GM21515 (cell line): Measurements from ENCODE around the gene THAP4.
"Not testable (repeated sequence)": the region's sequence is repeated elsewhere in the genome, so short reads cannot be mapped to it uniquely, and the experiment has no call there.

Experiments used
- ATAC-seq: cut with Tn5 transposase; IDR thresholded peaks from one replicate; pipeline ENCODE4 v1.9.1; 2021; ENCODE audit not compliant: unreplicated experiment

The THAP4 gene

DNA sequence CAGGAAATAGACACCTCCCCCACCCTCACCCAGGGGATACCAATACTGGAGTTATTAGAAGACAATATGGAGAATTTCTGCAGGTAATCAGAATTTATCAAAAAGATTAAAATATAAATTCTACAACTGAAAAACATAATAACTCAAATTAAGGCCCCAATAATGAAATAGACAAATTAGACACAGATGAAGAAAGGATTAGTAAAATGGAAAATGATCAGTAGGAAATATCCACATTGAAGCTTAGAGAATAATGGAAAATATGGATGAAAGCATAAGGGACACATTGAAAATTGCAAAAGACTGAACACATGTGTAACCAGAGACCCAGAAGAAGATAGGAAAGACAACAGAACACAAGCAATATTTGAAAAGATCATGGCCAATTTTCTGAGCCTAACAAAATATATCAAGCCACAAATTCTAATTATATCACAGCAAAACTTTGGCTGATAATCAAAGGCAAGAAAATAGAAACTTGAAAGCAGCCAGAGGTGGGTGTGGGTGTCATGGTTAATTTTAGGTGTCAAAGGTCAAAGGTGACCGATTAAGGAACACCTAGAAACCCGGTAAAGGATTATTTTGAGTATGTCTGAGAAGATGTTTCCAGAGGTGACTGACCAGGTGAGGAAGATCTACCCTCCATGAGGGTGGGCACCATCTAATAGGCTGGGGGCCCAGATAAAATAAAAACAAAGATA lies 50.2 kb downstream of the THAP4 start:
- ATAC-seq, result no peak

DNA sequence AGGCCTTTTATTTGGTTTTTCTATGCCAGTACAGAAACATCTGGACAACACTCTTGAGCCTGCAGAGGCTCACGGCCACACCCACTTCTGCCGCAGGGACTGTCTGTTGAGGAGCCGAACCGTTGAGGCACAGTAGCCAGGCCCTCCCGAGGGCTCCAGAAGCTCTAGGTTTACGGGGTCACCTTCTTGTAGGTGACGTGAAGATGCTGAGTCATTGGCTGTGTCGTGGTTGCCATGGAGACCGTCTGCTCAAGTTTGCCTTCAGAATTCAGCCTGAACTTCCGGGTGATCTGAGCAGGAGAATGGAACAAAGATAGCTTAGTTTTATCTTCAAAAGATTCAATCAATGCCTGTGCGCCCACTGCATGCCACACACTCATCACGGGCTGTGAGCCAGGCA lies 52.5 kb downstream of the THAP4 start:
- ATAC-seq, result no peak

DNA sequence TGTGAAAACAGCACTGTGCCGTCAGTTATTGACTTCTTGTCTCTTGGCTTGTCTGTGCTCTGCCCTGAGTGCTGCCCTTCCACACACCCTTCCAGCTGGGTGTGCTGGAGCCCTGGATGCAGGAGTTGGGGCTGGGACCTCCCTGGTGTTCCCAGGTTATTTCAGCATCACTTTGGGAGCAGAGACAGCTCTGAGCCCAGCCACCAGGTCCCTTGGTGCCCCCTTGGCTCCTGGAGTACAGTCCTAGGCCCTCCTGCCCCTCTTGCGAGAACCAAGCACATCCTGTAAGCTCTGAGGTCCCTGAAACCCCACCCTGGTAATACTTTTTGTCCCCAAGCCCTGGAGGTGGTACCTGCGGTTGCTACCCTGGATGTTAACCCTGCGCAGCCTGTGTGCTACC lies 54.2 kb downstream of the THAP4 start:
- ATAC-seq, result no peak

DNA sequence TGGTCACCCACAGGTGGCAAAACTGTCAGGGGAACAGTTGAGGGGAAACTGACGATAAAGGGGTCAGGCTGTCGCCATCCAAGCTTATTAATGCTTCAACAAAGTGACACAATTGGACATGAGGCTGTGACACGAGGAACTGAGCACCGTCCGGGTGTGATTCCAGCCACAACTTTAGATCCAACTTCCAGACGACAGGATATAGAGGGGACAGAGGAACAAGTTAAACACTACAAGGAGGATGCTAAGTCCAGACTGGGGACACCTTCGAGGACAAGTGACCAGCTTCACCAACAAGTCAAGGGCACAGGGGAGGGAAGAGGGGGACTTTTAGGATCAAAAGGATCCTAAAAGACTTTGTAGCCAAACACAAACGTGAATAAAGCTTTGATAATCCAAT lies 54.6 kb downstream of the THAP4 start:
- no peak for ATAC-seq

DNA sequence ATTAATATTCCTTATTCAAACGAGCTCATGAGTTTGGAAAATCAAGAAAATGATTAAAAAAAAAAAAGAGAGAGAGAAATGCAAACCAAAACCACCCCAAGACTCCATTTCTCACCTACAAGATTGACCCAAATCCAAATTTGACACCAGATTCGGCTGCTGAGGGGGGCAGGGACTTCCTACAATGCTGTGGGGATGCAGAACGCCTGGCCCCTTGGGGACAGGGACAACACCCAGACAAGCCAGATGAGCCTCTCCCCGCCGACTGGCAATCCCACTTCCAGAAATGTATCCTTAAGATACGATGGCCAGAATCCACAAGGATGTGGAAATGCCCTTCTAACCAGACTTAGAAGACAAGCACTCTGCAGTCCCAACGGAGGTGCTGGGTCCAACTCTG lies 57.7 kb downstream of the THAP4 start:
- ATAC-seq, result no peak

DNA sequence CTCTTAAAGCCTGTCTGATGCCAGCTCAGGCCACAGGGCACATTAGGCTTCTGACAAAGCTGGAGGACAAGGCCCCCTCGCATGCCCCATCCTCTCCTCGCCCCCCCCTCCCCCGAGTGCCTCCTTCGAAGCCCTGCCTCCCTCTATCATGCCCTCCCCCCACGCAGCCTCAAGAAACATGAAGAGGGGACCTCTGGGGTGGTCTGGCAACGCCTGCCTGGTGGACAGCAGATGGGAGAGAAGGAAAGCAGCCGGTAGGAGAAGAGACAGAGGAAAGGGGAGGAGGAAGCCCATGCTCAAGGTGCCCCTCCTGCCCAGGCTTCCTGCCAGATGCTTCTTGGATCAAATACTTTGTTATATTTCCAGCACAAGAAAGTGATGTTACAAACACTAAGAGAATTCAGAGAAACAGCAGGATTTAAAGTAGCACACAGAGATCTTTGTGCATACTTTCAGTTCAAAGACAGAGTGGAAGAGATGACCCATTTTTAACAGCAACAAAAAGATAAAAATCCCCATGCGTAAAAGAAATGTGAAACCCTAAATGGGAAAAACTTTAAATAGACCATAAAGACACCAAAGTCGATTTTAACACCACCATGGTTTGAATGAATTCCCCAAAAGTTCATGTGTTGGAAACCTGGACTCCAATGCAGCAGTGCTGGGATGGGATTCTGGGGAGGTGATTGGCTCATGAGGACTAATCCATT lies 59.4 kb downstream of the THAP4 start:
- no peak for ATAC-seq

DNA sequence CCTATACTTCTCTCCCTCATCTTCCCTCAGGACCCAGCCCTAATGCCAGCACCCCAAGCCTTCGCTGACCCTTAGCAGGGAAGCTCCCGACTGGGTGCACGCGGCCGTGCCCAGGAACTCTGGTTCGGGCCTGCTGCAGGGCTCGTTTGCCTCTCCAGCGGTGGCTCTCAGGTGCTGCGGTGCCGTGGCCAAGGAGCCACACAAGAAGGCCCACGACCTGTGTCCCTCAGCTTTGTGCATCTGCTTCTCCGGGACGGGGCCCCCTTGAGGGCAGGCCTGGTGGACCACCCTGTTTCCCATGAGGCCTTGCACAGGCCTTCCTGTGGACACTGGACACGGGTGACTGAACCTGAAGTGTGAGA lies 60.7 kb downstream of the THAP4 start:
- no peak for ATAC-seq

DNA sequence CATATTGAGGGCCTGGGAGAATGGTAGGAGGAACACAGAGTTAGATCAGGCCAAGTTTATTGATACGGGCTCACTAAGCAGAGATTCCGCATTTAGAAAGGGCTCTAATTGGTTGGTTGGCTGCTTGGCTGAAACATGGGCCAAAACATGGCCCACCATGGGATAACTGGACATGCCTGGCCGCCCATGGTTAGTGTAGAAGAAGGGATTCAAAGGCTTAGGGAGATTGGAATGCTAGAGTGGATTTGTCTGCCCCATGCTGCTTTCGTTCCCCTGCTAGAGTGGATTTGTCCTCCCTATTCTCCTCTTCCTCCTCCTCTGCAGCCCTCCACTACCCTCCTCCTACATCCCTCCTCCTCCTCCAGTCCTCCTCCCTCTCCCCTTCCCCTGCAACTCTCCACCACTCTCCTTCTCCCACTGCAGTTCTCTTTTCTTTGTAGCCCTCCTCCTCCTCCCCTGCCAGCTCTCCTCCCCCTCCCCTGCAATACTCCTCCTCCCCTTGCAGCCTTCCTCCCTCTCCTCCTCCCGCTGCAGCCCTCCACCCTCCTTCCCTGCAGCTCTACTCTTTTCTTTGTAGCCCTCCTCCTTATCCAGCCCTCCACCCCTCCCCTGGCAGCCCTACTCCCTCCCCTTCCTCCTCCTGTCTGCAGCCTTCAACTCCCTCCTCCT lies 61.2 kb downstream of the THAP4 start:
- no peak for ATAC-seq

DNA sequence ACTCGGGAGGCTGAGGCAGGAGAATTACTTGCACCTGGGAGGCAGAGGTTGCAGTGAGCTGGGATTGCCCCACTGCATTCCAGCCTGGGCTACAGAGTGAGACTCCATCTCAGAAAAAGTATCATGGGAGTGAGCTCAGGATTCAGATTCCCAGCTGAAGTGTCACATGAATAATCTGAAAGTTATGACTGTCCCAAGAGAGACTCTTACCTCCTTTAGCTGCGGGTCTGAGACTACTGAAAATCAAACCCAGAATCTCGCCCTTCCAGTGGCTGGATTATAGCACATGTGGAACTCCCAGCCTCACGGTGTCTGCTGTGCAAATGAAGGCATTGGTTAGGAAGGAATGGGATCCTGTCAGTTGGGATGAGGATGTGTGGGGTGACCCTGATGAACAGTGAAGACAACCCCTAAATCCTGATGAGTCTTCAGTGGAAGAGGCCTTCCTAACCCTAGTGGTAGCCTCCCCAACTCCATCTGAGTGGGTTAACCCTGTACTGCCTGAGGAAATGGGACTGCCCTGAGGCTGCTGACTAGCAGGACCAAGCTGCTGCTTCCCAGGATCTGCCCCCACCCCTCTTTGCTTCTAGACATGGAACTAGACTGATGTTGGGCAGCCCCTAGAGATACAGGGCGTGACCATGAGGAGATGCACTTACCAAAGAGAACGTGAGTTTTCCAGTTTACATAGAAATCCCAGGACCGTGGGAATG lies 61.9 kb downstream of the THAP4 start:
- ATAC-seq, result no peak

DNA sequence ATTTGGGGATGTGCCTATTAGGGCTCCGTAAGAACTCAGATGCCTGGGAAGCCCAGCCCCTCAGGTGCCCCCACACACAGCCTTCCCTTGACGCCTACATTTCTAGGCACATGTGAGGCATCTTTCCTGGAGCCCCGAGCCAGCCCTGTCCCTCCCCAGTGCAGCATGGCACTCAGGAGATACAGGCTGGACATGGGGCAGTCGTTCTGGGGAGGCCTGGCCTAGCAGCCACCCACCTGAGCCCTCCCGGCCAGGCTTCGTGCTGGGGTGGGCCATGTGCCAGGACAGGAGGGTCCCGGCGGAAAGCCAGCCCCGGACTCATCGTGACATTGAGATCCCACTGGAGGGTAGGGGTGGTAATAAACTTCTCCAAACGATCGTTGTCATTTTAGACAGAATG lies 63.2 kb downstream of the THAP4 start:
- no peak for ATAC-seq

DNA sequence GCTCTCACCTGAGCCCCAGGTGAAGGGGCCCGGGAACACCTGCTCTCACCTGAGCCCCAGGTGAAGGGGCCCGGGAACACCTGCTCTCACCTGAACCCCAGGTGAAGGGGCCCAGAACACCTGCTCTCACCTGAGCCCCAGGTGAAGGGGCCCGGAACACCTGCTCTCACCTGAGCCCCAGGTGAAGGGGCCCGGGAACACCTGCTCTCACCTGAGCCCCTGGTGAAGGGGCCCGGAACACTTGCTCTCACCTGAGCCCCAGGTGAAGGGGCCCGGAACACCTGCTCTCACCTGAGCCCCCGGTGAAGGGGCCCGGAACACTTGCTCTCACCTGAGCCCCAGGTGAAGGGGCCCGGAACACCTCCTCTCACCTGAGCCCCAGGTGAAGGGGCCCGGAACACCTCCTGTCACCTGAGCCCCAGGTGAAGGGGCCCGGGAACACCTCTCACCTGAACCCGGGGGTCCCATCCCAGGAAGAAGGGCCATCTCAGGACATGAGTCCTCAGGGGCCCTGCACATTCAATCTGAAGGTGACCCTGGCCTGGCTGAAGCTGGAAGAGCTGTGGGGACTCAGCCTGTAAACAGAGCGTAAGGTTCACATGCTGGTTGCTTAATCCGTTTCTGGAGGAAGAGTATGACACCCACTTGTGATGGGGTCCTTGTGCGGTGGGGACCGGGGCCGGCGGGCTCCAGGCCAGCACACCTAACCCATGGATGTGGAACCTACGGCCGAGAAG lies 63.9 kb downstream of the THAP4 start:
- not testable (repeated sequence) for ATAC-seq

DNA sequence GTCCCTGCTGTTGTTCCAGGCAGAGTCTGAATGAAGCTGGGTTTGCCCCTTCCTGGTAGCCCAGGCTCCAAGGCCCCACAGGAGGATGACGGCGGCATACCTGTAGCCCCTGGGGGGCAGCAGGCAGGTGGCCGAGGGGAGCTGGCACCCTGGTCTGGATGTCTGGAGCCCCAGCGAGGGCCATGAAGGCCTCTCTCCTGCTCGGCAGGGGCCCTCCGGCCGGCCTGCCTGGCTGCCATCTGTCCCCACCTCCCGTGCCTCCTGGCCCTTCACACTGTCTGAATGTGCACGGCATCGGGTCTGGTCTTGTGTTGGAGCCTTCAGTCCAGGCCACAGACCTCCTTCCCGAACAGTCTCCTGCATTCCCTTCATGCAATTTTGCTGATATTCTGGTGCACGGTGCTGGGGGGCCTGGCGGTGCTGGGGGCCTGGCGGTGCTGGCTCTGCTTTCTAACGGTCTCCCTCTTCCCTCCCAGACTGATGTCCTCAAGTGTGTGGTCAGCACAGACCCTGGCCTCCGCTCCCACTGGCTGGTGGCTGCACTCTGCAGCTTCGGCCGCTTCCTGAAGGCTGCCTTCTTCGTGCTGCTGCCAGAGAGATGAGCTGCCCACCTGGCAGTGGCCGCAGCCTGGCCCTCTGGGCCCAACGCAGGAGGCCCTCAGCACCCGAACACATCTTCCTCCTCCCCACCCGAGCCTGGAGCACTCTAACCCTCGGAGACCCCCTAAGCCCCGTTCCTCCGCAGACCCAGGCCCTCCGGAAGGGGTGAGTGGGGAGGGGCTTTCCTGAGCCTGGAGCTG lies 64.9 kb downstream of the THAP4 start:
- no peak for ATAC-seq

DNA sequence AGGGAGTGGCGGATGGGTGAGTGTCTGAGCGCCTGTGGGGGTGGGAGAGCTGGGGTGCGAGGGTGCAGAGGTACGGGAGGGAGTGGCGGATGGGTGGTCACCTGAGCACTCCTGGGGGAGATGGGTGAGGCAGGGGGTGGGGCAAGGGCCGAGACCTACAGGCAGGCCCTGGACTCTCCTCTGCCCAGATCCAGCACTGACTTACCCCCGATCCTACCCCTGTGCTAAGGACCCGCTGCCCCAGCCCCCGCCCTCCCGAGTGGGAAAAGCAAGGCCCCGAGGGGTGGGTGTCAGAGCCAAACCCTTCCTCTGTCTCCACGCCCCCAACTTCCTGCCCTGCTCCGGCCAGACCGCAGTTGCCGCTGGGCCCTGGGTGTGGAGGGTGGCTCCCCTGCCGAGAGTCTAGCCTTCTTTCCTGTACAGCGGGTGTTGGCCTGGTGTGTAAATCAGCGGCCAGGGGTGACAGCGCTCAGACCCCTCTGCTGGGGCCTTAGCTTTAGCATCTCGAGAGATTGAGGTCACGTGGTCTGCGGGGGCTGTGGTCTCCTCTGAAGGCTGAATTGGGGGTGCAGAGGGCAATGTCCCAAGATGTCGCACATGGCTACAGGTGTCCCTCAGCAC lies 65.9 kb downstream of the THAP4 start:
- no peak for ATAC-seq

DNA sequence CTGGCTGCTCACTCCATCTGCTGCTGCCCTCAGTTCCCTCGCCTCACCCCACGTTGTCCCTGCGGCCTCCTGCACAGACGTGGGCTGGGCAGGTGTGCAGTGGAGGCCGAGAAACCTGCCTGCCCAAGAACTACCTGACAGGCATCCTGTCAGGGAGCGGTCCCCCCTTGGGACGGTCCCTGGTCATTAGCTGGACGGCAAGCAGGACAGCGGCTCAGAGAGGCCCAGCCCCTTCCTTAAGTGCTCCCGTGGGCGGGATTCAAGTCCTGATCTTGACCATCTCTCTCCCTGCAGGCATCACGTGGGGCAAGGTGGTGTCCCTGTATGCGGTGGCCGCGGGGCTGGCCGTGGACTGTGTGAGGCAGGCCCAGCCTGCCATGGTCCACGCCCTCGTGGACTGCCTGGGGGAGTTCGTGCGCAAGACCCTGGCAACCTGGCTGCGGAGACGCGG lies 67.1 kb downstream of the THAP4 start:
- no peak for ATAC-seq

DNA sequence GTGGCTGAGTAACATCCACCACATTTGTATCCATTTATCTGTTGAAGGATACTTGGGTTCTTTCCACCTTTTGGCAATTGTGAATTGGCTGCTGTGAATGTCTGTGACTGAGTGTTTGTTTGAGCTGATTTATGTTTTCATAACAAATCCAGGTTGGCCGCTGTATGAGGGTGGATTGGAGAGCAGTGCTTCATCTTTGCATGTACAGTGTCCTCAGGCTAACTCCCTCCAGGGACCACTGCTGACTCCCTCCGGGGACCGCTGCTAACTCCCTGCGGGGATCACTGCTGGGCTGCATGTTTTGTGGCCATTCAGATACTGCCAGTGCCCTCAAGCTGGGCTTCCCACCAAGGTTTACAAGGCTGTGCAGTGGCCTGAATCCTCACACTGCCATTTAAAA lies 68.2 kb downstream of the THAP4 start:
- no peak for ATAC-seq

DNA sequence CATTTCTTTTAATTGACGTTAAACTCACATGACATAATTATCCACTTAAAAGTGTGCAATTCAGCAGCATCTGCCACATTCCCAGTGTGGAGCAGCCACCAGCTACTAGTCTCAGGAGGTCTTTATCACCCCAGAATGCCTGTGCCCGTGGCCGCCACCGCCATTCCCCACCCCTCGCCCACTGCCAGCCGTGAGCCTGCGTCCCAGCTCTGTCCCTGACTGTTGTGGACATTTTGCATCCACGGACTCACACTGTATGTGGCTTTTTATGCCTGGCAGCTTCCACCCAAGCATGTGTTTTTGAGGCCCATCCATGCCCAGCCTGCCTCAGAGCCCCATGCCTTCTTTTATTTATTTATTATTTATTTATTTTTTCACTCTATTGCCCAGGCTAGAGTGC lies 69.2 kb downstream of the THAP4 start:
- no peak for ATAC-seq

DNA sequence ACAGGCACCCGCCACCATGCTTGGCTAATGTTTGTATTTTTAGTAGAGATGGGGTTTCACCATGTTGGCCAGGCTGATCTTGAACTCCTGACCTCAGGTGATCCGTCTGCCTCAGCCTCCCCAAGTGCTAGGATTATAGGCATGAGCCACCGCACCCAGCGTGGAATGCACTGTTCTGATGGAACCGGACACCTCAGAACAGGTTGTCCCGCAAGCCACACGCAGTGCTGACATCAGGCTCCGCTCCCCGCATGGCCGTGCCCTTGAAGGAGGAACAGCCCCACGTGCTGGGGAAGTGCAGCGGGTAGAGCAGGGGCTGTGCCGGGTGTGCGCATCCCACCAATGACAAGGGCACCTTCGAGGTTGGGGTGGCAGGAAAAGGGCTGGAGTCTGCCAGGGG lies 69.7 kb downstream of the THAP4 start:
- not testable (repeated sequence) for ATAC-seq

DNA sequence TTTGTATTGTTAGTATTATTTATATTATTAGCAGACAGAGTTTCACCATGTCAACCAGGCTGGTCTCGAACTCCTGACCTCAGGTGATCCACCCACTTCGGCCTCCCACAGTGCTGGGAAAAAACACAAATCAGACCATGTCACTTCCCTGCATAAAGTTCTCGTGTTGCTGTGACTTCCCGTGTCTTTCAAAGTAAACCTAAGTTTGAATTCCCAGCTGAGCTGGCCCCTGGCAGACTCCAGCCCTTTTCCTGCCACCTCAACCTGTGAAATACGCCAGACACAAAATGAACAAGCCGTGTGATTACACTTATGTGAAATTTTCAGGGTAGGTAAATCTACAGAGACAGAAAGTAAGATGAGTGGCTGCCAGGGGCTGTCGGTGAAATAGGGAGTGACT lies 70.5 kb downstream of the THAP4 start:
- ATAC-seq, result no peak

DNA sequence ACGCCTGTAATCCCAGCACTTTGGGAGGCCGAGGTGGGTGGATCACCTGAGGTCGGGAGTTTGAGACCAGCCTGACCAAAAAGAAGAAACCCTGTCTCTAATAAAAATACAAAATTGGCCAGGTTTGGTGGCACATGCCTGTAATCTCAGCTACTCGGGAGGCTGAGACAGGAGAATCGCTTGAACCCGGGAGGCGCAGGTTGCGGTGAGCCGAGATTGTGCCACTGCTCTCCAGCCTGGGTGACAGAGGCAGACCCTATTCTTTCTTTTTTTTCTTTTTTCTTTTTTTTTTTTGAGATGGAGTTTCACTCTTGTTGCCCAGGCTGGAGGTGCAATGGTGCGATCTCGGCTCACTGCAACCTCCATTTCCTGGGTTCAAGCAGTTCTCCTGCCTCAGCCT lies 70.9 kb downstream of the THAP4 start:
- not testable (repeated sequence) for ATAC-seq

DNA sequence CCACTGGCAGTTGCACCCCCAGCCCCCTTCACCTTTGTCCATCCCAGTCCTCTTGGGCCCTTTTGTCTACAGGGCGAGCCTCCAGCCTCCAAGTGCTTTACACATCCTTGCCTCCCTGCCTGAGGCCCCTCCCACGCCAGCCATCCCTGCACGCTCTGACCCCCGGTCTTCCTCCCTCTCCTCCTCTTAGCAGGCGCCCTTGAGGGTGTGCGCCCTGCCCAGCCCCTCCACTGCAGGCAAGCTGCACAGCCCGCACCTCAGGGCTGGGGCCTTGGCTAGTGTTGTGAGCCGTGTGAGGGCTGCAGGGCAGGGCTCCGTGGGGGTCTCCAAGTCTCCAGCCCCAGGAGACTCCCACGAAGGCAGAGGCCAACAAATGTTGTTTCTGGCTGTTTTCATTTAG lies 71.5 kb downstream of the THAP4 start:
- no peak for ATAC-seq
